IPS DF 4.7 (cell line): ENCODE data around the gene MPPED1.

Source experiments
- DNase-seq: peaks from one replicate; pipeline ENCODE4 v3.0.0-alpha.2; 2013; ENCODE audit warnings: low spot score; ENCODE audit errors: extremely low read depth

The MPPED1 gene

DNA sequence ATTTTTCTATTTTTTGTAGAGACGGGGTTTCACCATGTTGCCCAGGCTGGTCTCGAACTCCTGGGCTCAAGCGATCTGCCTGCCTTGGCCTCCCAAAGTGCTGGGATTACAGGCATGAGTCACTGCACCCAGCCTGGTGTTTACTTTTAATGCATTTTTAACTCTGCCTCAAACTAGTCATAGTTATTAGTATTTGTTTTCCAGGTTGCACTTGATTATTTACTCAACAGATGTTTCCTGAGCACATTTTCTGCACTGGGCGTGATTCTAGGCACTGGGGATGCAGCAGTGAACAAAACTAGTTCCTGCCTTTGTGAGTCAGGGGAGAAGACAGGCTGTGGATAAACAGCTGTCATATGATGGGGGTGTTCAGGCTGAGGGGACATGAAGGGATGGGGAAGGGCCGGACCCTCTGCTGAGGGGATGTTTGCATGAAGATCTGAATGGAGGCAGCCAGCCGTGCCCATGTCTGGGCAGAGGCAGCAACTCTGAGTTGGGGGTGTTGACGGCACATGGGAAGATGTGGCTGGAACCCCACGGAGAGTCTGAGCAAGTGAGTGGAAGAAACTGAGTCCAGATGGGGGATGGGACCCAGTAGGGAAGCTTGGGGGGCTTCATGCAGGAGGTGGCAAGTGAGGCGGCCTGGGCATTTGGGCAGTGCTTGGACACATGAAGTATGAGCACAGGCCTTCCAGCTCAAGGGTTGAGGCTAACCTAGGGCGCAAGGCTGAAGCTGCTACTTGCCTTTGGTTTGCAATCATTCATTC lies 34.4 kb downstream of the MPPED1 start:
- no peak for DNase-seq

DNA sequence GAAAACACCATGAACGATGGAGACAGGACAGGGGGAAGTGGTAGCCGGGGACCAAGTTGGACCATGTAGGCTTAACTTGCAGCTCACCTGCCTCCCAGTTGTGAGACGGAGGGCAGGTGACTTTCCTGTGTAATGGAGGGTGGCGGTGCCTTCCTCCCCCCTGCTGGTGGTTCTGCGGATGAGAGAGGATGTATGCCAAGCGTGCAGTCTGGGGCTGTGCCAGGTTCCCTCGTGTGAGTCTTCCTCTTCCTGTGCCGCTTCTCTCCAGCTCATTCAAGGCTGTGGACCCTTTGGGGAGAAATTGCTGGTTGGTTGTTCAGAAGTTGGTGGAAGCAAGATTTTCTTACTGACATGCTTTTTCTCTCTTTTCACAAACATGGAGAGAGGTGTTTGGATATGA lies 35.1 kb downstream of the MPPED1 start:
- no peak for DNase-seq

DNA sequence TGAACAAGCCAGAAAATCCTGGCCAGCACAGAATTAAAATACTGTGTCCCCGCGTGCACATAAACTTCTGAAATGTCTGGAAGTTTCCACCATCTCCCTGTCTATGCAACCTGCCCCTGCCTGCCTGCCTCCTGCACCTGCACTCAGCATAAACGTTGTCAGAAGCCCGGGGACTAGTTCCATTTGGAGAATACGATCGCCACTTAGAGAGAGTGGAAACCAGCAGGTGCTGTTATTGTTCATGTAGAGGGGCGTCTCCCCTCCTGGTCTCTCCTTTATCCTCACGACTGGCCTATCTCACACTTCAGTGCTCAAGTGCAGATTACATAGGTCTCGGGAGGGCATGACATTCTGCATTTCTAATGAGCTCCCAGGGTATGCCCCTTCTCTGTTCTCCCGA lies 35.6 kb downstream of the MPPED1 start:
- DNase-seq: no peak

DNA sequence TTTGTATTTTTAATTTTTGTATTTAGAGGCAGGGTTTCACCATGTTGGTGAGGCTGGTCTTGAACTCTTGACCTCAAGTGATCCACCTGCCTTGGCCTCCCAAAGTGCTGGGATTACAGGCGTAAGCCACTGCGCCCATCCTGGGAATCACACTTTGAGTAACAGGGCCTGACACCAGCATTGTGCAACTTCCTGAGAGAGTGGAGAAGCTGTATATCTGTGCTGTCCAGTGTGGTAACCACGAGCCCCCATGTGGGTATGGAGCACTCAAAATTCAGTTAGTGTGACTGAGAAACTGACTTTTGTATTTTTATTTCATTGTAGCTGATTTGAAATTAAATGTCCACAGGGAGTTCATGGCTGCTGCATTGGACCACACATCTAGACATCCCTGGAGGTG lies 36.2 kb downstream of the MPPED1 start:
- DNase-seq: no peak

GRCh38 chr22:43449205-43449830 lies 37.5 kb downstream of the MPPED1 start:
- no peak for DNase-seq

- DNase-seq: no peak
Measured at GRCh38 chr22:43449831-43450225, 38.0 kb downstream of the MPPED1 start.

DNA sequence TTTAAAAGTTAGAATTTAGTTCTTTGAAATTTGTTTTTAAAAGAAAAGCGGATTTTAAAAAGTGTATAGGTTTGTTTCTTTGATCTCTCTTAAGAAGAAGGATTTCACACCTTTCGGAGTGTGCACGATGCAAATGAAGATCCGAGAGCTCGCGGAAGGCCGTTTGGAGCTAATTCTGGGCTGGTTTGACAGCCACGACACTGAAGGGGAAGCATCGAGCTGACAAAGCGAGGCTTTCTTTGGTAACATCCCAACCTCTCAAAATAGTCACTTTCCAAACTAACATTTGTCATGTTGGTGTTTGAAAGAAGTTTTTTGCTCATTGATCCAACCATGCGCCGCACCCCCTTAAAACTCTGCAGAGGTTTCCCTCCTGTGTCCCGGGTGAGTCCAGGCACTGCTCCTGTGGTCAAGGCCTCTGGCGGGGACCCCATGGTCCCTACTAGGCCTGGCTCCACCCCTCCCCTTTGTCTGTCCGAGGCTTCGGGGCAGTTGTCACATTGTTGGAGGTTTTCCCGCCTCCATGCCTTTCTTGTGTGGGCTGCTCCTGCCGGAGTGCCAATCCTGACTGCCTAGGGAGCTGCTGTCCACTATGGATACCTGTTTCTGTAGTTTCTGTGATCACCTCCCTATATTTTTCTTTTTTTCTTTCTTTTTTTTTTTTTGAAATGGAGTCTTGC lies 39.7 kb downstream of the MPPED1 start:
- no peak for DNase-seq

DNA sequence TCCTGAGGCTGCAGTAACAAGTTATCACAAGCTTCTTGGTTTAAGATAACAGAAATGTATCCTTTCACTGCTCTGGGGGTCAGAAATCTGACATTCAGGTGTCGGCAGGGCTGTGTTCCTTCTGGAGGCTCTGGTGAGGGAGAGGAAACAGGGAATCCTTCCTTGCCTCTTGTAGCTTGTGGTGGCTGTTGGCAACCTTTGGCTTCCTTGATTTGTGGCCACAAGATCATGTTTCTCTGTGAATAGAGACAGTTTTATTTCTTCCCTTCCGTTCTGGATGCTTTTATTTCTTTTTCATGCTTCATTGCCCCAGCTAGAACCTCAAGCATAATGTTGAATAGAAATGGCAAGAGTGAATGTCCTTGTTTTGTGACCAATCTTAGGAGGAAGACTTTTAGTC lies 44.0 kb downstream of the MPPED1 start:
- DNase-seq: no peak

GRCh38 chr22:43457002-43457401 lies 45.2 kb downstream of the MPPED1 start:
- DNase-seq: no peak

GRCh38 chr22:43462701-43463100 lies 50.9 kb downstream of the MPPED1 start:
- no peak for DNase-seq

DNA sequence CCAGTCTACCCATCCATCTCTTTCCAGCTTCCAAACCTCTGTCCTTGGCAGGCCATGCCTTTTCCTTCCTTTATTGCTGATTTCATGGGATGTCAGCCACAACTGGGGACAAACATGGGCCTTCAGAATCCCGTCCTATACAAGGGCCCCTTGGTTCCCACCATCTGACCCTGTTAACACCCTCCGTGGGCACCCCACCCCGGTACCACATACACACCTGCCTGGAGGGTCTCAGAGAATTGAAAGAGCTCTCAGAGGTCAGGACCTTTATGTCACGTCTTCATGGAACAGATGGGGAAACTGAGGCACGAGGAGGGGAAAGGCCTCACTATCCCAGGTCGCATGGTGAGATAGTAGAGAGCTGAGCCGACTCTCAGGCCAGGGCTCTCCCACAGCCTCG lies 53.0 kb downstream of the MPPED1 start:
- no peak for DNase-seq

DNA sequence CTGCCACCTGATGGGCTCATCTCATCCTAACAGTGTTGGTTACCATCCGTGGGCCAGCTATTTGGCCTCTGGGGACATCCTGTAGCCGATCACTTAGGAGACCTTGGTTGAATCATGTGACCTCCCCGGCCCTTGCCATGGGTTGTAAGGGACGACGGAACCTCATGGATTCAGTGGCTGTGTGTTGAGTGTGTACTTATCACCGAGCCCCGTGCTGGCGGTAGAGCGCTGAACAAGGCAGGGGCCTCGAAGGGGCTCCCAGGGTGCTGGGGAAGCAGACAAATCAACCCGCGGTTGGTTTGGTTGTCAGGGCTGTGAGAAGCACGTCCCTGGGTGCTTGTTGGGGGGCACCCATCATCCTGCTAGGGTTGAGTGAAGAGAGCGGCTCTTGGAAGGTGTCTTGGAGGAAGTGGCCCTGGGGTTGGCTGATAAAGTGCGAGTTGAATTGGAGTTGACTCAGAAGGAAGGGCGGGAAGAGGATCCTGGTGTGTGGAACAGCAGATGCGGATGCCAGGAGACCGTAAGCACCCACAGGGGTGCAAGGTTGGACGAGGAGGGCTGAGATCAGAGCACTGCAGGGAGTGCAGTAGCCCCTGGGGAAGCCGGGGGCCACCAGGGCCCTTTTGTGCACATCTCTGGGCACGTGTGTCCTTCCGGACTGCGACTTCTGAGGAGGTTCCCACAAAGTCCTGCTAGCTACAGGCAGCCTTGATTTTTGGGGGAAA lies 53.6 kb downstream of the MPPED1 start:
- no peak for DNase-seq

- no peak for DNase-seq
Measured at GRCh38 chr22:43466710-43467109, 54.9 kb downstream of the MPPED1 start.

DNA sequence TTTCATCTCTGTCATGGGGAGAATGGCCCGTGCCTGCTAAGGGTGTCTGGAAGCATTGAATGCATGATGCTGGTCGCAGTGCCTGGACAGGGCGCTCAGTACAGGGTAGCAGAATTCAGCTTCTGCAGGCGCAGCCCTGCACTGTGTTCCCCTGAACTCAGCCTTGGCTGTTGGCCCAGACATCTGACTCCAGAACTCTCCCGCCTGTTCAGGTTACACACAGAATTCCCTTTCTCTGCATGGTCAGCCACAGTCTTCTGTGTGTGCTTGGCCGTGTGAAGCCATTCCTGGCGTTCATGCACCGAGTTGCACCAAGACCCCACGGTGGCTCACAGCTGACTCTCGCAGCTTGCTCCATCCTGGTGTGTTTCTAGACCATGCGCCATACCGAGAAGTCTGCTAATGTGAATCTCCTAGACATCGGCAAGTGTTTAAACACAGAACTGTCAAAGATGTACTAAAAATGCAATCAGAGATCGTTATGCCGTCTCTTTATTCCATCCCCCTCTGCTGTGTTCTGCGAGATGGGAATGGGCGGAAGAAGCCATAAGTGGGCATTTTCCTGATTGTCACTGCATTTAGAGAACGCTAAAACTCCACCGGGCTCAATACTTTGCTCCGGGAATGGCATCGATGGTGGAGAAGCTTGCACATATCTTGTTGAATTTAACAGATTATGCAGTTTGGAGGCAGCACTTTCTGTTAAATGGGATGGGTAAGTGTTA lies 55.6 kb downstream of the MPPED1 start:
- DNase-seq: no peak

GRCh38 chr22:43470253-43470652 lies 58.4 kb downstream of the MPPED1 start:
- DNase-seq: no peak

GRCh38 chr22:43470941-43471585 lies 59.2 kb downstream of the MPPED1 start:
- DNase-seq: no peak

DNA sequence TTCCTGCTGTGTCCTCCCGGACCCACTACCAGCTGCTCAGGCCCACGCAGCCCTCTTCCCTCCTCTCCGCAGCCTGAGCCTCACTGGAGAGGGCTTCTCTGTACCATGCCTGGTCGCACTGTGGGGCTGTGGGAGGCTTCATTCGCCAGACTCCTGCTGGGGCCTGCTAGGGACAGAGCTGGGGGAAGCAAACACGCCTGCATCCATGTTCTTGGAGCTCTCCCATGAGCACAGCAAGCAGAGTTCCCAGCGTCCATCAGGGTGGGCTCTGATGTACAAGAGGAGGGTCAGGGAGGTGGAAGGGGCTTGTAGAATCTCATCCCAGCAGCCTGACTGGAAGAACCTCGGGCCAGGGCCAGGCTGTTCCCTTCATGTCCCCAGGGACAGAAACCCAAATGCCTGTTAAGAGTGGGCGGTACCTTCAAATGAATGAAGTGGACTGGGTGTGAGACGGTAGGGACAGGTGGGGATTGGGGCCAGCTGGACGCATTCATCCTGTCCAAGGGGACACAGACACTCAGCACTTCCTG lies 59.9 kb downstream of the MPPED1 start:
- DNase-seq: no peak

GRCh38 chr22:43473031-43473430 lies 61.2 kb downstream of the MPPED1 start:
- DNase-seq: no peak

DNA sequence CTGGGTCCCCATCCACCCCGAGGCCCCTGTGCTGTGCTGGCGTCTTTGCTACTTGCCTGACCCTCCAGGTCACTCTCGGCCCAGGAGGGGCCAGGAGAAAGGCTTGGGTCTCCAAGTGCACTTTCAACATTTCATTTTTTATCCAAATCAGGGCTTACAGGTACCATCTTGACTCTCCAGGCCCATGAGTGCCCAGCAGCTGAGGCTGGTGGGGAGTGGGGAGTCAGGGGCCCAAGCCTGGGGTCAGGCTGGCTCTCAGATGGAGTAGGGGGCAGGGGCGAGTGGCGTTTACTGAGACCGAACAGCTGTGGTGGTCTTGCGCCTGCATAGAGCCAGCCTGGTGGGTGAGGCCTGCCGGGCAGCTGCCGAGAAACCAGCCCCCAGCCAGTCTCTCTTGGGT lies 61.6 kb downstream of the MPPED1 start:
- DNase-seq: no peak
